Umbilical cord (tissue), 2 donors: ENCODE data around the gene SUPT6H. TPM values are rescaled to one million over a fixed set of nuclear protein-coding genes. Genes with fewer than 3 reads are reported as not detected.
A peak's percentile ranks its signal among the peaks of the same experiment; 100 is the strongest.
"Not testable (repeated sequence)": the region's sequence is repeated elsewhere in the genome, so short reads cannot be mapped to it uniquely, and the experiment has no call there.

ENCODE experiments used
- DNase-seq: peaks from one replicate; pipeline ENCODE4 v3.0.0-alpha.2; 2015; ENCODE audit warnings: low spot score
- total RNA-seq: library from RNA; depleted of rRNA; stranded (reverse); fragments of >200 nt; gene quantifications from one replicate; pipeline ENCODE4 v1.2.3, GENCODE V29; 2014; ENCODE audit warnings: low replicate concordance; ENCODE audit not compliant: insufficient read depth

SUPT6H gene
- total RNA-seq, 1 donor from 2014 or later, result 40.4 TPM

DNA sequence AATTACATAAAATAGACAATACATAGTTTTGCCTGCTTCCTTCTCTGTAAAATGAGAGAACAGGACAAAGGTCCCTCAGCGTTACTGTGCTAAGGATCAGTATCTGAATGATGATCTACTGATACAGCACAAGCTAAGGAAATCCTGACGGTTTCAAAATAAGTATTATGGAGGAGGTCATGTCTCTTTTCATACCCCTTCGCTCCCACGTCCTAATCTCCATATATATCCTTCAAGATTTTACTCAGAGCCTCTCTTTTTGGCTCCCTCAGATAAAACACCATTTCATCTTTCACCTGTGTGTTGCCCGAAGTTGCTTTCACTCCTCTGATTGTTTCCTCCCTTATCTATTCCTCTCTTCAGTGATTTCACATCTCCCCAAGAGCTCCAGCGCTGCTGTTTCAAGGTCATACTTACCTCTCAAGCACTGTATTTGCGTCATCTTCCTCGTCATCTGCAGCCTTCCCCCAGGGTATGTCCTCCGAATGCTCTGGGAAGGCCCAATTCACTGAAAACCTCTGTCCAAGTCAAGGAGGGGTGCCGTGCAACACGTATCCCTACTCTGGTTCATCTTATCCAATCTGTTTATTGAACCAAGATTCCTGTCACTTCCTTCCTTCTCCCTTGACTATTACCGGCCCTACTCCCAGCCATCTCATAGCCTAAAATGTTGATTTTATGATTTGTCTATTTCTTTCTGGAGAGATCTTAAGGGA is 15.8 kb upstream of the SUPT6H start:
- no peak for DNase-seq

DNA sequence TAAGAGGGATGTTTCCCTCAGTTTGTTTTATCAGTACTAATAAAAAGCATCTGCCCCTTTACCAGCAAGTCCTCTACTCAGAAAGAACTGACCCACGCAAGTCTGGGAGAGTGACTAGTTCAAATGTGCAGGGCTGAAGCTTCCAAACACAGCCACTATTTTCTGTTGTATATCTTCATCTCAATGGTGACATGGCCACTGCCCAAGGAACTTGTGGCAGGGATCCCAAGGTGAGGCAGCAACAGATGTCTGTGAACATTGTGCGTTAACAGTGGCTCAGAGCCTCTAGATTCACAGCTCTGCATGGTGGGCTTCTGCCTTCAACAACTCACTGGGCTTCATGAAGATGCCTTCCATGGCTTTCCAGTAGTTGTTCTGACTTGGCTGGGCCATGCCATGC is 13.3 kb upstream of the SUPT6H start:
- DNase-seq, result no peak

DNA sequence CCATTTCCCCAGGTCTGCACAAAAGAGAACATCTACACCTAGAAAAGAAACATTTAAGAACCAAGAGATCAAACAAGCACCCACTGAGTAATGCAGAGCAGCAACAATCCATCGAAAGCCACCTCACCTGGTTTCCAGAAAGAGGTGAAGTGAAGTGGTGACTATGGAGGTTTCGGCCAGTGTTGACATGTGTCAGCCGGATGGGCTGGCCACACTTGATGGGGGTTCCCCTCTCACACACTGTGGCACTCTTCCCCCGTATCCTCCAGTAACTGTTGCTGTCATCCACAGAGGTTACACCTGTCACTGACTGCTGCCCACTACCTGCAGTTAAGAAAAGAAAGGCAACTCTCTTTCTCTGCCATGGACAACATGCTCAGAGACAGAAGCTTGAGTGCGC is 6.8 kb upstream of the SUPT6H start:
- no peak for DNase-seq

DNA sequence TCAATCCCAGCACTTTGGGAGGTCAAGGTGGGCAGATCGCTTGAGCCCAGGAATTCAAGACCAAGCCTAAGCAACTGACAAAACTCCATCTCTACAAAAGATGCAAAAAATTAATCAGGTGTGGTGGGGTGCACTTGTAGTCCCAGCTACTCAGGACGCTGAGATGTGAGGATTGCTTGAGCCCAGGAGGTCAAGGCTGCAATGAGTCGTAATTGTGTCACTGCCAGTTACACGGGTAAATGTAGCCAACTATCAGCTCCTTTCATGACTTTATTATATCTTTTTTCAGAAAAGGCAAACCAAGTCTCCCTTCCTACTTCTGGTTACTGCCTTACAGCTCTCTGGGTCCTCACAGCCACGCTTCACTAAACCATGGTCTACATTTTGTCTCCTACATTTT is 4.2 kb upstream of the SUPT6H start:
- no peak for DNase-seq

DNA sequence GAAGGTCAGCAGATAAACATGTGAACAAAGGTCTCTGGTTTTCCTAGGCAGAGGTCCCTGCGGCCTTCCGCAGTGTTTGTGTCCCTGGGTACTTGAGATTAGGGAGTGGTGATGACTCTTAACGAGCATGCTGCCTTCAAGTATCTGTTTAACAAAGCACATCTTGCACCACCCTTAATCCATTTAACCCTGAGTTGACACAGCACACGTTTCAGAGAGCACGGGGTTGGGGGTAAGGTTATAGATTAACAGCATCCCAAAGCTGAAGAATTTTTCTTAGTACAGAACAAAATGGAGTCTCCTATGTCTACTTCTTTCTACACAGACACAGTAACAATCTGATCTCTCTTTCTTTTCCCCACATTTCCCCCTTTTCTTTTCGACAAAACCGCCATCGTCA is 3.7 kb upstream of the SUPT6H start:
- DNase-seq, result not testable (repeated sequence)

DNA sequence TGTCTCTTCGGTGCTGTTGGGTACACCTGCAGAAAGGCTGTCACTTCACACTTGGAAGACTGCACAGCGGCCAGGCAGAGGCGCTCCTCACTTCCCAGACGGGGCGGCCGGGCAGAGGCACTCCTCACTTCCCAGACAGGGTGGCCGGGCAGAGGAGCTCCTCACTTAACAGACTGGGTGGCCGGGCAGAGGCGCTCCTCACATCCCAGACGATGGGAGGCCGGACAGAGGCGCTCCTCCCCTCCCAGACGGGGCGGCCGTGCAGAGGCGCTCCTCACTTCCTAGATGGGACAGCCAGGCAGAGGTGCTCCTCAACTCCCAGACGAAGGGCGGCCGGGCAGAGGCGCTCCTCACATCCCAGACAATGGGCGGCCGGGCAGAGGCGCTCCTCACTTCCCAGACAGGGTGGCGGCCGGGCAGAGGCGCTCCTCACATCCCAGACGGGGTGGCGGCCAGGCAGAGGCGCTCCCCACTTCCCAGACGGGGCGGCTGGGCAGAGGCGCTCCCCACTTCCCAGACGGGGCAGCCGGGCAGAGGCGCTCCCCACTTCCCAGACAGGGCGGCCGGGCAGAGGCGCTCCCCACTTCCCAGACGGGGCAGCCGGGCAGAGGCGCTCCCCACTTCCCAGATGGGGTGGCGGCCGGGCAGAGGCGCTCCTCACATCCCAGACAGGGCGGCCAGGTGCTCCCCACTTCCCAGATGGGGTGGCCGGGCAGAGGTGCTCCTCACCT is 3.1 kb upstream of the SUPT6H start:
- not testable (repeated sequence) for DNase-seq

DNA sequence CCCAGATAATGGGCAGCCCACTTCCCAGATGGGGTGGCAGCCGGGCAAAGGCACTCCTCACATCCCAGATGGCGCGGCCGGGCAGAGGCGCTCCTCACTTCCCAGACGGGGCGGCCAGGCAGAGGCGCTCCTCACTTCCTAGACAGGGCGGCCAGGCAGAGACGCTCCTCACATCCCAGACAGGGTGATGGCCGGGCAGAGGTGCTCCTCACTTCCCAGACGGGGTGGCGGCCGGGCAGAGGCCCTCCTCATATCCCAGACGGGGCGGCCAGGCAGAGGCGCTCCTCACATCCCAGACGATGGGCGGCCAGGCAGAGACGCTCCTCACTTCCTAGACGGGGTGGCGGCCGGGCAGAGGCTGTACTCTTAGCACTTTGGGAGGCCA is 2.5 kb upstream of the SUPT6H start:
- DNase-seq, result not testable (repeated sequence)

DNA sequence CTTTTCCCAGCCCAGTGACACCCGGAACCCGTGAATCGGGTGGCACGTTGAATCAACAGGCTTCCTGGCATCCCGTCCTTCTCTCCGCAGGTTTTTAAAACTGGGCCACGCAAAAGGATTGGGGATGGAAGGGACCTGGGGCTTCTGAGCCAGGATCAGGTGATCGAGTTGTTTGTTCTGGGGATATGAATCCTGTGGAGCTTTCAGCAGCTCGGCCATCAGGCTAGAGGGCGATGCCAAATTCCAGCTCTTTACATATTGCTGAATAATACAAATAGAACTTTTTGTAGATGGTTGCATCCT is 473 bp downstream of the SUPT6H start:
- DNase-seq, result no peak

DNA sequence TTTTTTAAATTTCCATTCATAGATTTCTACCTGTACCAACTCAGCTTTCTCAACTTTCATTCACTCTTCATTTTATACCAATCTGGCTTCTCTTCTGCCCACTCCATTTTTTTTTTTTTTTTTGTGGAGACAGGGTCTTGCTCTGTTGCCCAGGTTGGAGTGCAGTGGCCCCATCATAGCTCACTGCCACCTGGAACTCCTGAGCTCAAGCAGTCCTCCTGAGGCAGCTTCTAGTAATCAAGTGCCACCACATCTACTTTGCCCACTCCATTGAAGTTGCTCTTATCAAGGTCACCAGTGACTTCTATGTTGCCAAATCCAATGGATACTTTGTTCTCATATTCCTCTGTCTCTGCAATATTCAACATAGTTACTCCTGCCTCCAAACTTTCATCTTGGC is 1.7 kb downstream of the SUPT6H start:
- DNase-seq, result no peak

DNA sequence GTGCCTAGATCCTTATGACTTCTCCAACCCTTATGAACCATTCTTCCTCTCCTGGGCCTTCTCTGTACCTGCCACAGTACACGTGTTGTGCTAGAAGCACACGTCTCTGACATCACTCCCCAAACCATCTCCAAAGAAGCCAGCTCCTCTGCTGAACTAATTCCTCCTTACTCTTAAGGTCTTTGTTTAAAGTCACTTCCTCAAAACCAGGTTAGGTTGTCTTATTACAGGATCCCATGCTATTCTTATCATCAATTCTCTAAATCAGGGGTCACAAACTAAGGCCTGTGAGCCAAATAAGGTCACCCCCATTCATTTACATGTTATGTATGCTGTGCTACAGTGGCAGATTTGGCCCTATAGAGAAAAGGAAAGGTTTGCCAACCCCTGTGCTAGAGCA is 4.0 kb downstream of the SUPT6H start:
- no peak for DNase-seq

DNA sequence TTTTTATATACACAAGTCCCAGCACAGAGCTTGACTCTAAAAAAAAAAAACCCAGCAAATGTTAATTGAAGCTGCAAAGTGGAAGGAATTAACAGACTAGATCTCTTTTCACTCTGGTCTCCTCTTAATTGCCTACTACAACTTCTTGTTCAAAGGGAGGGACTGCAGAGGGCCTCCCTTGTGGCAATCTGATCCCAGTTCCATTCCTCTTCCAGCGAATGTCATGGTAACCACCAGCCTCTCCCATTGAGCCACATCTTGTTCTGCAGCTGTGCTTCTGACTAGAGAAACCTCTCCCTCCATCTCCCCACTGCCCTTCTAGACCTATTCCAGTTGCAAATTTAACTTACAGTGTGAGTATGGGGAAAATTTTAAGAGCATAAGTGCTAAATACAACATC is 5.9 kb downstream of the SUPT6H start:
- DNase-seq, result no peak

DNA sequence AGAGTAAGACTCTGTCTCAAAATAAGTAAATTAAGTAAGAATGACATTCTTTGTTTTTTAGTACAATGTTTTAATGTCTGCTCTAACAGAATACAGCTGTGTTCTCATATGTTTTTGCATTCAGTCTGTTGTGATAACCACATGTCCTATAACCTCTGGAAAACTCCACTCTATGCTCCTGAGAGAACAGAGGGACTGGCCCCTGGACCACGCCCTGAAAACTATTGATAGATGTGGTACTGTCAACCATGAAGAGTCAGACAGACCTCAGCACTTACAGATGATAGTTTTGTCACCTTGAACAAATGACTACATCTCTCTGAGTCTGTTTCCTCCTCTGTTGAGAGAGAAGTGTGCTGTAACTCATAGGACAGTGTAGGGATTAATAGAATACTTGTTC is 7.9 kb downstream of the SUPT6H start:
- no peak for DNase-seq

DNA sequence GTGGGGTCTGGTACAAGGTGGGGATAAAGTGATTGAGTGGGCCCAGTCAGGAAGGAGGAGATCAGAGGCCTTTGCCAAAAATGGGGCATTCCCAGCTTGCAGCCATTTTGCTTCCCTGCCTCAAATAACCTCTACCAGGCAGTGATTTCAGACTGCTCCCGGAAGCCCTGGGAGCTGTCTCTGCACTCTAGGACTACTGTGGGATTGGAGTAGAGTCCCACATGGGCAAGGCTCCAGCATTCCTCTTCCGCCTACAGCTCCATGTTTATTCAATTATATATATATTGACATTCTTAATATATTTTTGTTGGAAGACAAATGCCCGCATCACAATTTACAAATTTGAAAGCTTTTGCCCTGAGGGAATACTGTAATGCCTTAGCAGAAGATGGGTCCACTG is 13.5 kb downstream of the SUPT6H start:
- DNase-seq, result no peak

DNA sequence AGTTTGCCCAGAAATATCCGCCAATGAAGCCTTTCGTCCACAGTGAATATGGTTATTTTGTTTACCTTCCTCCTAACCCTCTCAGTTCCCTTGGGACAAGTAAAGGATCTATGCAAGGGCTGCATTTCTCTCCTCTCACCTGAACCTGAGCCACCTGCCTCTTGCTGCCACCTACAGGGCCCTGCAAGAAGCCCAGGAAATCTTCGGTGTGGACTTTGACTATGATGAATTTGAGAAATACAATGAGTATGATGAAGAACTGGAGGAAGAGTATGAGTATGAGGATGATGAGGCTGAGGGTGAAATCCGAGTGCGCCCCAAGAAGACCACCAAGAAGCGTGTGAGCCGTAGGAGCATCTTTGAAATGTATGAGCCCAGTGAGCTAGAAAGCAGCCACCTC is 14.0 kb downstream of the SUPT6H start:
- no peak for DNase-seq

DNA sequence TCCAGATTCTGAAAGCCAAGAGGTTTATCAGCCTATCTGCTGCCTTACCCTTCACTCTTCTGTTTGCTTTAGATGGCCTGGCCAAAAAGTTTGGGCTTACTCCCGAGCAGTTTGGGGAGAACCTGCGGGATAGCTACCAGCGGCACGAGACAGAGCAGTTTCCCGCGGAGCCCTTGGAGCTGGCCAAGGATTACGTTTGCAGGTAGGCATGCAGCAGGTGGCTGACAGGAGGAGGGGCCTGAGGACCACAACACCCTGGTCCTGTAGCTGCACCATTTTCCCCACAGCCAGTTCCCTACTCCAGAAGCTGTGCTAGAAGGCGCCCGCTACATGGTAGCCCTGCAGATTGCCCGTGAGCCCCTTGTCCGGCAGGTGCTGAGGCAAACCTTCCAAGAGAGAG is 20.6 kb downstream of the SUPT6H start:
- DNase-seq, result no peak

DNA sequence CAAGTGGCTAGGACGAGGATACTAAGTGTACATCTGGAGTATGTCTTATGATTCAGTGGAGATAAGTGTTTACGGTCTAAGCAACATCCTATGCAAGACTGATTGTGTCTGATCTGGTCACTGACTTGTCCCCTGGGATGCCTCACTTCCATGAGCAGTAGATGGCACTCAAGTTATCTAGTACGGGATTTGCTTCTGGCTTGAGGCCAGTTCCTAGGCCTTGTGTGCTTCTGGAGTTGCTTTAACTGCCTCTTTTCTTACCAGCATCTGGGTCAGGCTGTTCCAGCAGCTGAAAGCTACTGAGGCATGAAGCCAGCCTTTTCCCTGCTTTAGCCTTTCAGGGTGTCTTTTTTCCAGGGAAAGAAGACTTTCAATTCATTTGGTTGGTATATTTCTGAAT is 23.0 kb downstream of the SUPT6H start:
- DNase-seq, result peak; percentile 94

DNA sequence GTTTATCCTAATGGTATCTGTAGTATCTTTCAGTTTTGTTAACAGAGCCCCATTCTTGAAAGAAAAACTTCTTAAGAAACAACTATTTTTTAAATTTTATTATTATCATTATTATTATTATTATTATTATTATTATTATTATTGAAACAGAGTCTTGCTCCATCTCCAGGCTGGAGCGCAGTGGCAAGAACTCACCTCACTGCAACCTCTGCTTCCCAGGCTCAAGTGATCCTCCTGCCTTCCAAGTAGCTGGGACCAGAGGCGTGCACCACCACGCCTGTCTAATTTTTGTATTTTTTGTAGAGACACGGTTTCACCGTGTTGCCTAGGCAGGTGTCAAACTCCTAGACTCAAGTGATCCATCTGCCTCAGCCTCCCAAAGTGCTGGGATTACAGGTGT is 23.4 kb downstream of the SUPT6H start:
- DNase-seq, result no peak

DNA sequence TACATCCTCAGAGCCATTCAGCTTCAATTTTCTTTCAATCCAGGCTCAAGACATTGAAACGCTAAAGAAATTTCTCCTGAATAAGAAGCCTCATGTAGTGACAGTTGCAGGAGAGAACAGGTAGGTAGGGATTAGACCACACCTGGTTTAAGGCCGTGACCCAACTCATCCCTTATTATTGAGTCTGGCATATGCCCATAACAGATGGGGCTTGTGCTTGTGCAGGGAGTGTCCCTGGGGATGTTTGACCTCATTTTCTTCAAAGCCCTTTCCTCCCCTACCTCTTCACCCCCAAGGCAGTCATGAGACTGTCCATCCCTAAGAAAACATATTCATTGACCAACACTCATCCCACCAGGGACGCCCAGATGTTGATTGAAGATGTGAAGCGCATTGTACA is 24.3 kb downstream of the SUPT6H start:
- DNase-seq, result no peak

DNA sequence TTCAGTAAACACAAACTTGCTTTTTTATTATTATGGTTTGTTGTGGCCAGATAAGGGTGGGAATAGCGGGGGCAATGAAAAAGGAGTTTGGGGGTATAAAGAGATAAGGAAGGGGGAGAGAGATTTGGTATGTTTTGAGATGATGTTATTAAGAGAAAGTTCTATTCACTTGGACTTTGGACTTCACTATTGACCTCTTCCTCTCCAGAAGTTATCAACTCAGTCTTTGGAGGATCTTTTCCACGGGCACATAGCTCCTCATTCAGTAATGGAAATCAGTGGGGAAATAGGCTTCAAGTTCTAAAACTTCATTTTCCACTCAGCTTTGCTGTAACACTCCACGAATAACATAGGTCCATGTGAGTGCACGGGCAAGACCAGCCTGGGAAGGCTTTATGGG is 26.5 kb downstream of the SUPT6H start:
- DNase-seq, result no peak

DNA sequence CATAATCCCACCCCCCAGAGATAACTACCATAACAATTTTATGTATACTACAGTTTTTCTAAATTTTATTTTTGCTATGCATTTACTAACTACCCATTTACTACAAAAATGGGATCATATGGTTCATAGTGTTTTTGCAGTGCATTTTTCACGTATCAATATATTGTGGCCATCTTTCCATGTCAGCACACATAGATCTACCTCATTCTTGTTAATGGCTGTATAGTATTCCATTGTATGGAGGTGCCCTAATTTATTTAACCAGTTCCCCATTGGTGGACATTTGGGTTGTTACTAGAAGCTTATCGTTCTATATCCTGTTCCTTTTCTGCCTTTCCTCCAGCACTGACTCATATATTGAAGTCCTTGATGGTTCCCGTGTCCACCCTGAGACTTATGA is 27.0 kb downstream of the SUPT6H start:
- DNase-seq, result no peak

DNA sequence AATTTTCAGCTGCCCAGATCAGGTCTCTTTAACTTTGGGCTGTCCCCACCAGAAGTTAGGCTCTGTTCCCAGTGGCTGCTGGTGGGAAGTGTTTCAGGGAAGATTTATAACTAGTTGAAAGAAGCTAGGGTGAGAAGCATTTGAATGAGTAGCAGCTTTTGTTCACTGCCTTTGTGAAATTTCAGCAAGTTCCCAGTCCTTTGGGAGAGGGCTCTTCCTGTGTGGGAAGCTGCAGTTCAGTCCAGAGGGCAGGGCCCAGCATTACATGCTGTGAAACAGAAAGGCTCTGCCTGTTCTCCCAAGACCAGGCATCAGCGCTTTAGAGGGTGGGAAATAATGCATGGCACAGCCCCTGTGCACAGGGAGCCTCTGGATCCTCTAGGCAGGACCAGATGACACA is 31.9 kb downstream of the SUPT6H start:
- no peak for DNase-seq

DNA sequence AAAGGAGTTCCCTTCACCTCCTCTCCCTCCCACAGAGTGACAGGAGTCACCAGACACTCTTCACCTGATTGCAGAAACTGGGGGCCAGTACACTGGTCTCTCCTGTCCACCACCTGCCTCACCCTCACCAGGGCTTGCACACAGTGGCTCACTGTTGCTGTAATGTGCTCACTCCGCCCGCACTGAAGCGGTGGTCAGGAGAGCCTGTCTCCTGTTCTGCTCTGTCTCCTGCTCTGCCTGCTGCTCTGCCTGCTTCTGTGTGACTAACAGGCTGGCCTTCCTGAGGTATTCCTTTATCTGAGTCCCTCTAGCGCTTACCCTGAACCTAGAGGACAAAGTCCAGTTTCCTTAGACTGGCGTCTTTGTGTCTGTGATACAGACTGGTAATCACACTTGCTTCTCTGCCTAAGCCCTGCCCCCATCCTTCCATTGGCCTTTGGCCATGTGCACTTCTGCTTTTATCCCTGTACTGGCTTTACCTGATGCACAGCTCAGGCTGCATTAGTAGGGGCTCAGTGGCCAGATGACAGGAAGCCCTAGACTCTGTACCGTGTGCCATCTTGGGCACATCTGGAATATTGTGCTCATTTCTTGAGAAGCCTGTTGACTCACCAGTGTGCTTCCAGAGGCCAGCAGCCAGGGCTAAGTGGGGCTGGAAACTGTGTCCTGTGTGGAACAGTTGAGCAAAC is 36.4 kb downstream of the SUPT6H start:
- no peak for DNase-seq

DNA sequence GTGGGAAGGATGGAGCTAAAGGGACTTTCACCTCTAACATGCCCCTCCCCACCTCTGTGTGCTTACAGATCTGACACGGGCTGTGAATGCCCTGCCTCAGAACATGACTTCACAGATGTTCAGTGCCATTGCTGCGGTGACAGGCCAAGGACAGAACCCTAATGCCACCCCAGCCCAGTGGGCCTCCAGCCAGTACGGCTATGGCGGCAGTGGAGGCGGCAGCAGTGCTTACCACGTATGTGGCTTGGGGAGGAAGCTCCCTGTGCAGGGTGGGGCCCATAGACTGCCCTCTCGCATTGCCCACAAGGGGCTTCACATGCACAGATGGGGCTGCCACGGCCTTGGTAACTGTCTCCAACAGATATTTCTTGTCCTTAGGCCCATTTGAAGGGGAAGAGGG is 38.3 kb downstream of the SUPT6H start:
- DNase-seq, result no peak
